Frontal cortex (tissue), 1 donor: Measurements from ENCODE around the gene BTBD1. TPM values are rescaled to one million over a fixed set of nuclear protein-coding genes. Genes with fewer than 3 reads are reported as not detected.

Experiments used
- small RNA-seq: library from RNA; depleted of rRNA; stranded (forward); fragments of <200 nt; gene quantifications from one replicate; pipeline ENCODE3, GENCODE V24; 2014
- total RNA-seq: library from RNA; depleted of rRNA; stranded (reverse); fragments of >200 nt; gene quantifications from one replicate; pipeline ENCODE4 v1.2.3, GENCODE V29; 2014

Gene BTBD1
- total RNA-seq, 1 donor from 2014 or later = 156 TPM

Small RNA genes lying within 50 kb of the gene (small RNA-seq; reads per million reads assigned to genes)
- gene MIR4515 = not detected

Other genes starting within 250 kb of the BTBD1 start
- 45.2 TPM for gene HOMER2, start 114.5 kb downstream of the BTBD1 start, total RNA-seq
- gene RAMAC, start 81.0 kb downstream of the BTBD1 start, total RNA-seq = 46.9 TPM
- 10.2 TPM for gene C15orf40, start 55.6 kb downstream of the BTBD1 start, total RNA-seq
- gene TM6SF1, start 40.4 kb upstream of the BTBD1 start, total RNA-seq = 27.7 TPM
- gene HDGFL3, start 140.6 kb upstream of the BTBD1 start, total RNA-seq = 135 TPM
- 0.41 TPM for gene BNC1, start 217.4 kb upstream of the BTBD1 start, total RNA-seq